HG03045 (cell line): ENCODE measurements around the gene SSC5D.
A peak's percentile ranks its signal among the peaks of the same experiment; 100 is the strongest.

Source experiments
- ATAC-seq: cut with Tn5 transposase; IDR thresholded peaks from one replicate; pipeline ENCODE4 v1.9.1; 2021; ENCODE audit warnings: mild to moderate bottlenecking, moderate library complexity; ENCODE audit not compliant: unreplicated experiment

Gene SSC5D

DNA sequence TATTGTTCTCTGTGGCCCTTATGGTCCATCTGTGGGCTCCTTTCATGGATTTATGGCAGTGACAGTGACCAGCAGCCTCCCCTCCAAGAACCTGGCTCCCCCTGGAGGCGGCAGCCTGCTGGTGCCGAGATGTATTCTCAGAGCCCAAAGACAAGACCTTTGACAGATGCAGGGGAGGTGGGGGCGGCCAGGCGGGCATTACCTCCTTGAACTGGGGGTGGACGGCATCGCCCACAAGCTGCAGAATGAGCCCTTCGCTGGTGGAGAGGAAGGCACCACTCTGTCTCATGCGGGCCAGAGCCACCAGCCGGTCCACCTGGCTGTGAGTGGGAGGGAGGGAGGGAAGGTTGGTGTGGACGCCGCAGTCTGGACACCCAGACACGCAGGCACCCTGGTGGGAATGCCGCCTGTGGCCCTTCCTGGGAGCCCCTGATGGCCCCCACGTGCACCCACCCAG, 33.4 kb upstream of the SSC5D start:
- ATAC-seq = no peak

DNA sequence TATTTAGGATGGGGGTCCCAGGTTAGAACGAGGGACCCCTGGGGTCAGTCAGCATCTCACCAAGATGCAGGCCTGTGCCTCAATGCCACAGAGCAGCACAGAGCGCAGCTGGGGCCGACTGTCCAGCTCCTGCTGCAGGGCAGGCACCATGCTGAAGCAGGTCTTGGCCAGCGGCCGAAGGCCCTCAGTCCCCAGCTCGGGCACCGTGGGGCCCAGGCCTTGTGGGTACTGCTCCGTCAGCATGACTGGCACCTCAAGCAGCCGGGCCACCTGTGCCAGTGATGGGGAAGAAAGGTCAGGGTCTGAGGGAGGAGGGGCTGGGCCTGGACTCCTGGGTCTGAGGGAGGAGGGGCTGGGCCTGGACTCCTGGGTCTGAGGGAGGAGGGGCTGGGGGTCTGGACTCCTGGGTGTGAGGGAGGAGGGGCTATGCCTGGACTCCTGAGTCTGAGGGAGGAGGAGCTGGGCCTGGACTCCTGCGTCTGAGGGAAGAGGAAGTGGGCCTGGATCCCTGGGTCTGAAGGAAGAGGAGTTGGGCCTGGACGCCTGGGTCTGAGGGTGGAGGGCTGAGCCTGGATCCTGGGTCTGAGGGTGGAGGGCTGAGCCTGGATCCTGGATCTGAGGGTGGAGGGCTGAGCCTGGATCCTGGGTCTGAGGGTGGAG, 32.5 kb upstream of the SSC5D start:
- ATAC-seq = no peak

DNA sequence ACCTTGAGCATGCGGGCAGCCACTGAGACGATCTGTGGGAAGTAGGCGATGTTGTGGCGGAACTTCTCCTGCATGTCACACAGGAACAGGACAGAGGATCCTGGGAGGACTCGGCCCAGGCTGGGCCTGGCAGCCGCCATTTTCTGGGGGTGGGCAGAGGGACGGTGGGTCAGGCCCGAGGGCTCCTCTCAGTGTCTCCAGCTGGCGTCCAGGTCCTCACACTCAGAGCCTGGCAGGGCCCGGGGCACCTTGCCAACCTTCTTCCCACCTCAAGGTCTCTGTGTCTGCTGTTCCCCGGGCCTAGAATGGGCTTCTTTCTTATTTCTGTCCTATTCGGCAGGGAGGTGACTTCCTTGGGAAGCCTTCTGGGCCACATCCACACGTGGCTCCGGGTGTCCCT, 31.9 kb upstream of the SSC5D start:
- ATAC-seq = no peak

DNA sequence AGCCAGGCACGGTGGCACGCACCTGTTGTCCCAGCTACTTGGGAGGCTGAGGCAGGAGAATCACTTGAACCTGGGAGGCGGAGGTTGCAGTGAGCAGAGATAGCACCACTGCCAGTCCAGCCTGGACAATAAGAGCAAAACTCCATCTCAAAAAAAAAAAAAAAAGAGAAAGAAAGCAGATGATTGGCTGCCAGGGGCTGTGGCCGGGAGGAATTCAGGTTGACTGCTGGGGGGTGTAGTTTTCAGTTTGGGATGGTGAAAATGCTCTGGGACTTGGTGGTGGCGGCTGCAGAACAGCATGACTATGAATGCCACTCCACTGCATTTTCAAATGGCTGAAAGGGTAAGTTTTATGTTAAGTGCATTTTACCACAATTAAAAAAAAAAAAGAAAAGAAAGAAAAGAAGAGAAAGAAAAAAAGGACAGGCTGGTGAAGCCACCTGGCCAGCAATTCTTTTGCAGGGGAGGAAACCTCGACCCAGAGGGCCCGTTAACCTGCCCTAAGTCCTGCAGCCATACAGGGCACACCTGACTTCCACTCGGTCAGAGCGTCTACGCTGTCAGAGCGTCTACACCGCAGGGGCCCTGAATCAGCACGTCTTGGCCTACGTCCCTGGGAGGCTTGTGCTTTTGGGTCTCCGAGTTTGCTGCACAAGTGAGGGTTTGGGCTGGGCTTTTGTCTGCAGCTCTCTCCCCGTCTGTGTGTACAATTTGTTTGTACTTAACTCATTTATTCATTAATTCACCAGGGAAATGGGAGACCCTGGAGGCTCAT, 30.4 kb upstream of the SSC5D start:
- ATAC-seq = no peak

DNA sequence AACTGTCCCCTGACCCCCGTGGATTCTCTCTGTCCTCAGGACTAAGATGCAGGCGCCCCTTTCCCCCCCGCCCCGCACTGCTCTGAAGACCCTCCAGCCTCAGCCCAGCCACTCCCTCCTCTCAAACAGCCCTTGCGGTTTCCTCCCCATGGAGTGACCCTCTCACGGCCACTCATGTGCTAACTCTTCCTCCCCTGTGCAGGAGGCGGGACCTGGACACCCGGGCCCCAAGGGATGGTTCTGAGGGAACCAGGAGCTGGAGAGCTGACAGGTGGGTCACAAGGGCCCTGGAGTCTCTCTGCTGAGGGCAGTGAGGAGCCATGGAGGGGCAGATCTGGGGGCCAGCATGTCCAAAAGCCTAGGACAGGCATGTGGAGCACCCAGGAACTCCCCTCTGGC, 28.7 kb upstream of the SSC5D start:
- no peak for ATAC-seq

DNA sequence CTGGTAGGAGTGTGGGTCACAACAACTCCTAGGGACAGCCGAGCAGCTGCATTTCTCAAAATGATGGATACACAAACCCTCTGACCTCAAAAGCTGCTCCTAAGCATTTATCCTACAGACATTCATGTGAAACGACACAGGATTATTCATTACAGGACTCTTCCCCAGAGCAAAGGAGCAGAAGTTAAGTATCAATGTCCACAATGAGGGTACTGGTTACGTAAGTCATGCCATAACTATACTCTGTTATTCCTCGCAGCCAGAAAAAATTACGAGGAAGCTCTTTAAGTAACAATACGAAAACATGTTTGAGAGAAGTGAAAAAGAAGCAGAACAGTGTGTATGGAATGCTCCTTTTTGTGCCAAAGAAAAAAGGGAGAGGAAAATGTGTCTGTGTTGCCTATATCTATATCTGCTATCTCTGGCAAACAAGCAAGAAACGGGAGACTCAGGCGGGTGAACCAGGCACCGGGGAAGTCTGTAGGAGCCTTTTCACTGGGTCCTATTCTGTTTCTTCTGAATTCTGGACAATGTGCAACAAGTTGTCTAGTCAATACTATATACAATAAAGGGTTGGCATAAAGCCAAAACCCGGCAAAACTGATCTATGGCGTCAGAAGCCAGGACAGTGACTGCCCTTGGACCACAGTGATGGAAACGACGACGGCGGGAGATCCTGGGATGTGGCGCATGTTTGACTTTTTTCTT, 28.1 kb upstream of the SSC5D start:
- no peak for ATAC-seq

DNA sequence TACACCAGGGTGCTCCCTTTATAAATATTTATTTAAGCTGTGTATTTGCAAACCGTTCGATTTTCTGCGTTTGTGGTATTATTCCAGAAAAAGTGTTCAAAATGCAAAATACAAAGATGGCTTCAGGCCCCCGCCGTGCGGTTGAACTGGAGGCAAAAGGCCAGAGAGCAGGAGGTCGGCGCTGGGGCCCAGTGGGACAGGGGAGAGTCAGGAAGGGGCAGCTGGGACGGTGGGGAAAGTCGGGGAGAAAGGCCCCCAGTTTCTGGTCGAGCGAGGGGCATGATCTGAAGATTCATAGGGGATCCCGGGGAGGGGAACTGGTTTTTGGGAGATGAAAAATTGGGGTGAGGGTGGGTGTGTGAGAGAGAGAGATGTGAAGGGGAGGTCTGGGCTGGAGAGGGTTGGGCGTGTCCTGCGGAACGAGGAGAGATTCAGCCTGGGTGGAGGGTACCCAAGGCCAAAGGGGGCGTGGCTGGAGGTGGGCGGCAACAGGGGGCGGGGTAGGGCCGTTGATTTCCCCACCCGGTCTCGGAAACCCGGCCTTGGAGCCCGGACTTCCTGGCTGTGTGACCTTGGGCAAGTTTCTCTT, 27.5 kb upstream of the SSC5D start:
- no peak for ATAC-seq

DNA sequence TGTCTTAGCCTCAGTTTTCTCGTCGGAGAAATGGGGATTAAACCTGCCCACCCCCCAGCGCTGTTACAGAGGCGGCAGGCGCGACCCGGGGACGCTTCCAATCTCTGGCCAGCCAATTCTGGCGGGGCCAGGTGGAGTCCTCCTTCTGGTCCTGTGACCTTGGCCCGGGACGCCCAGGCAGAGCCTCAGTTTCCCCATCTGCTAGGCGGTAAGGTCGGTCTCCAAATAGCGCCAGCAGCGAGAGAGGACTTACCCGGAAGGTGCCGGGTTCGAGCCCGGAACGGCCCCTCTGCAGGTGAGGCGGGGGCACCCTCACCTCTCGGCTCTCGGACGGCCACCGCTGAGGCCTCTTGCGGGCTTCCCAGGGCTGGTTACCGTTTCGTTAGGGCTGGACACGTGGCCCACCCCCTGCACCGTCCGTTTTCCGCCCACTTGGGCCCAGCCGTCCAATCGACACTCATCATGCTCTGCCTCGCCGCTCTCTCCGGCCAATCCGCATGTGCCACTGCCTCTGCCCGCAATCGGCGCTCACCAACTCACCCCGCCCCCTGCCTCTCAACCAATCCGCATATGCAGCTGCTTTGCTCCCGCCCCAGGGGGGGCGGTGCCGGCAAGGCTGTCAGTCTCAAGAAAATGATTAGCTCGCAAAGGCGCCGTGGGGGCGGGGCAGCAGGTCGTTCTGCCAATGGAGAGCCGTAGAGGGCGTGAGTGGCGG, 26.8 kb upstream of the SSC5D start, which contains the start of gene ISOC2:
Gene ISOC2 (minus strand): TSS at position 384 of the 715 bp plus-strand sequence. CDS start 5,156 bp downstream, outside the sequence.
- ATAC-seq = peak; percentile 94

DNA sequence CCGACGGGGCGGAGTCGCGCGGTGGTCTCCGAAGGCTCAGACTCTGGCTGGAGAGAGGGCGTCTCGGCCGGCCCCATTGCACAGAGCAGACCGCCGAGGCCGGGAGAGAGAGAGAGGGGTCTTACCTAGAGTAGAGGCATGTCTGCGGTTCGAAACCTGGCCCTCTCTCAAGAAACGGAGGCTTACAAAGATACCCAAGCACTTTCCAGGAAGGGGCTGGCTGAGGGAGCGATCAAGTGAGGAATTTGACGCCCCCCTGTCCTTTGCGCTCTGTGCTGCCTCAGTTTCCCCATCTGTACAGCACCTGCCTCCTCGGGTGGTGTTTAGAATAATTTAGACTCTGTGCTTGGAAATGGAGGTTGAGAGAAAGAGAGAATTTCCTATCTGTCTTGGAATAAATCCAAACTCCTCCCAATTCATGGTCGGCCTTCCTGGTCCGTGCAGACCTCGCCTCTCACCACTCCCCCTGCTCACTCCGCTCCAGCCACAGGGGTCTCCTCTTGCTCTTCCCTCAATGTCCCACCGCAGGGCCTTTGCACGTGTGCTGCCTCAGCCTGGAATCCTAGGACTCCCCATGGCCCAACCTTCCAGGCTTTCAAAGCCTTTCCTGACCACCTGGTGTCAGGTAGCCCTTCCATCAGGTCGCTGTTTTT, 26.1 kb upstream of the SSC5D start:
- ATAC-seq = no peak

DNA sequence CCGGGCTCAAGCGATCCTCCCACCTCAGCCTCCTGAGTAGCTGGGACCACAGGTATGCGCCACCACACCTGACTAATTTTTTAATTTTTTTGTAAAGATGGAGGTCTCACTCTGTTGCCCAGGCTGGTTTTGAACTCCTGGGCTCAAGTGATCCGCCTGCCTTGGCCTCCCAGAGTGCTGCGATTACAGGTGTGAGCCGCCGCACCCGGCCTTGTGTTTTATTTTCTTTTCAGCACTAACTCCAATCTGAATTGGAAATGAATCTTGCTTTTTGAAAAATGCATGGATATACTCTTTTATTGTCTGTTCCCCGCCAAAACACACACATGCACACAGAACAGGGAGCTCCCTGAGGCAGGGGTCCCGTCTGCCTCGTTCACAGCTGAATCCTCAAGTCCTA, 25.5 kb upstream of the SSC5D start:
- ATAC-seq = no peak

DNA sequence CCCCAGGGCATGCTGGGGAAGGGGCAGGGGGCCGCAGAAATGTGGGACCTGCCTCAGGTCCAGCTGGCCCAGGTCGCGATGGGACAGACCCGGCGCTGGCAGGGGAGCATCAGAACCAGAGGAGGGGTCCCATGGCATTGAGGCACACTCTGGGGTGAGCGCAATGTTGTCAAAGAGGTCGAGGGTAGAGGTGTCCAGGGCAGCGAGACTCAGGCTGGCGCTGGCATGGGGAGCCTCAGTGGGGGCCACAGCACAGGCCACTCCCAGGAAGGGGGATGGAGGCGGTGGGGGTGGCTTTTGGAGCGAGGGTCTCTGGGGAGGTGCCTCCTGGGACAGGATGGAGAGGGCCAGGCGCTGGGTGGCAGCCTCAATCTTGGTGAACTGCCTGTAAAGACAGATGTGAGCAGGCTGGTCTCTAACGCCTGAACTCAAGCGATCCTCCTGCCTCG, 24.6 kb upstream of the SSC5D start:
- no peak for ATAC-seq

DNA sequence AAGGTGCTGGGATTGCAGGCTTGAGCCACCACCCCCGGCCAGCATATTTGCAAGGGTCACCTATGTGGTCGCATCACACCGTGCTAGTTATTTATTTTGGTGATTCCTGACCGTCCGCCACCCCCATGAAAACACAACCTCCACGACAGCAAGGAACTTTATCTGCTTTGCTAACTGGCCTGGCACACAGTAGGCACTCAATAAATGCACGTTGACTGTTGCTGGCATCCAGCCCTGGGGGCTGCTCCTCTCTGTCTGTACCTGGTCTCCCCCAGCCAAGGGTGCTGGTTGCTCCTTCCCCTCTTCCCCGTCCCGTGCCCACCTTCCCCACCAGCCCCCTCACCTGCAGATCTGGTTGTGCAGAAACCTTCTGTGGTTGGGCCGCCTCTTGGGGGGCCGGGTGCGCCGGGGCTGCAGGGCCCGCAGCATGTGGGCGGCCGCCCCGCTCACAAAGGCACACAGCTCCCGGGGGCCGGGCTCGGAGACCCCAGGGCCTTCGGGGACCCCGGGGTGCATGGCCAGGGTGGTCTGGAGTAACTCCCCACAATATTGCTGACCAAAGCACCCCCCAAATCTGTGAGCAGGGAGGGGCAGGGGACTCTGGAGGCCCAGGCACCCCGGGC, 24.1 kb upstream of the SSC5D start:
- ATAC-seq = no peak

DNA sequence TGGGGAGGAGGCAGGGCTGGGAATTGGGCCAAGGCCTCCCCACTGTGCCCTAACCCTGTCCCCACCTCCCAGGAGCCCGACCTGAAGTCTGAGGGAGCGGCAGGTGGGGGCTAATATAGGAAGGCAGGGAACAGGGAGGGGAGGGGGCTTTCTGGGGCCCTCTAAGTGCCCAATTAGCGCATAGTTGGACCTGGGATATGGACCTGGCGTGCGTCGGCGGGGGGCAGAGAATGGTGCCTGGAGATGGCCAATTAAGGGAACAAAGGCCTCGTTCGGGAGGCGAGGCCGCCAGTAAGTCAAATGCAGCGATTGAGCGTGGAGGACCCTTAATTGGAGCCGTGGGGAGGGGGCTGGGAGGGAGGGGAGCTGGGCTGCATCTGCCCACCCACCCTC, 23.6 kb upstream of the SSC5D start, which contains the start of gene C19orf85:
Gene C19orf85 (minus strand): TSS at position 90 of the 393 bp plus-strand sequence. CDS start 197 bp downstream, outside the sequence.
- ATAC-seq = no peak

DNA sequence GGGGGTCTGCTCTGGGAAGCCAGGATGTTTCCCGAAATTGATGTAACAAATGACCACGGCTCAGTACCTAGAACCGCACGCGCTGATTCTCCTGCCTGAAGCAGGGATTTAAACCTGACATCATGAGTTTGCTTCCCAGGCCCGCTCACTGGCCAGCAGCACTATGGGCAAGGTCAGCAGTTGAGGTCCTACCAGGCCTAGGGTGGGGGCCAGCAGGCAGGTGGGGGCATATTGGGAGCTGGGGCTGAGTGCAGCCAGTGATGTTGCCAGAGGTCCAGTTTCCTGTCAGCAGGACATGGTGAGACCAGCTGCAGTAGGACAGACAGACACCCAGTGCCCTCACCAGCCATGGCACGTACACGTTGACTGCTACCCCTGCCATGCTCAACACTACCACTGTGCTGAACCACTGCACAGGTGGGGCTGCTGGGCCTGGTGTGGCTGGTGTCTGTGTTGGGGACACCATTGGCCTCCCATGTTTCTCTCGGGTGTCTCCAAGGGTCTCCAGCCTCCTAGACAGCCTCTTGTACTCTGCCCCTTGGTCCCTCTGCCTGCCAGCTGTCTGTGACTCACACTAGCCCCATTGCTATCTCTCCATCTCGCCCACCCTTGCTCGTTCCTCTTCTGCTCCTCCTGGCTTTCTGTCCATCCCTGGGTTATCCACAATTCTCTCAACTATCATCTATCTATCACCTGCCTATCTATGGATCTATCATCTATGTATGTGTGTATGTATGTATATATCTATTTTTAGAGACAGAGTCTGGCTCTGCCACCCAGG, 22.6 kb upstream of the SSC5D start:
- no peak for ATAC-seq

DNA sequence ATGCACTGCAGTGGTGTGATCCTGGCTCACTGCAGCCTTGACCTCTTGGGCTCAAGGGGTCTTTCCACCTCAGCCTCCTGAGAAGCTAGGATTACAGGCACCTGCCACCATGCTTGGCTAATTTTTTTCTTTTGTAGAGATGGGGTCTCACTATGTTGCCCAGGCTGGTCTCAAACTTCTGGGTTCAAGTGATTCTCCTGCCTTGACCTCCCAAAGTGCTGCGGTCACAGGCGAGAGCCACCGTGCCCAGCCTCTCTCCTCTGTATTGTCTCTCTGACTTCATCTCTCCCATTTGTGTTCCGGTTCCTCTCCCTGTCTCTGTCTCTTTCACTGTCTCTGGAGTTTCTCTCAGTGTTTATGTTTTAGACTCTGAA, 22.0 kb upstream of the SSC5D start:
- ATAC-seq = no peak

DNA sequence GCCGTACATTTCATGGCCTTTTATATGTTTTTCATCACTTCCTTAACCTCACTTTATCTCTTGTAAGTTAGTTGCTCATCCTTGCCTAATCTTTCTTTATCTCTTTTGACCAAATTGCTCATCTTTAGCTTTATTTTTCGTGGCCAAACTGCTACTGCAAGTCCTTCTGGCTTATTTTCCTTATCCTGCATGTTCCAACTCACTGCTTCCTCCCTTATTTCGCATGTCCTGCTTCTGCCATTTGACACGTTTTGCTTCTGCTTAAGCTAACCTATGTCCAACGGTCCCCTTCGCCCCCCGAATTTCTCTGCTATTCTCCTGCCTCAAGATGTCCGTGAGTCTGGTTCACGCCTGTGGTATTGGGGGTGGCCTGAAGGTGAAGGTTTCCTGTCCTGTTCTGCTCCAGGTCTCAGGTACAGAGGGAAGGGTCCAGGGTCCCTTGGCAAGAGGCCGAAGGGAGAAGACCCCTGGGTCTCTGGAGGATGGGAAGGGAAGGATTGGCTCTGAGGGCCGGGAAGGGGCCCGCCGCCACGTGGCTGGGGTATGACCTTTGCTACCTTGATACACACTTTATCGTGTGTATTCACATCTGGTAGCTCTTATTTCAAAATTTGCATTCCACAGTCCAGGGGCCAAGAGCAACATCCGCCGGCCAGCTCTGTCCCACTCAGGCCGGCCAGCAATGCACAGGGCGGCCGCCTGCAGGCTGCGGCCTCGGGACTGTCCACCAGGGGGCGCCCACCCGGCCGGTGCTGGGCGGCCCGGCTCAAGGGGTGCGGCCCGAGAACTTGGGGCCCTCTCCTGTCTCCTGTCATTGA, 20.8 kb upstream of the SSC5D start:
- peak; percentile 66 for ATAC-seq

DNA sequence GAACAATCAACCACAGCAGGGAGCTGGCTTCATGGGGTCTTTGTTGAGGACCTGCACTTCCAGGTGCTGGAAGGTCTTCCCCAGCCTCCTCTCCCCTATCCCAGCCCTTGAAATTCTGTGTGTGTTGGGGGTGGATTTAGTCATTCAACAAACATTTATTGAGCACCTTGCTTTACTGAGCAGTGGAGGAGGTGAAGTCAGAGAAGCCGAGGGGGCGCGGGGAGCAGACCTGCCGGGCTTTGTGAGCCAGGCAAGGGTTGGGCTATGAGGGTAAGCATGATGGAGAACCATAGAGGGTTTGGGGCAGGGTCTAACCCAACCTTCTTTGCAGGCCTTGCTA, 20.2 kb upstream of the SSC5D start:
- no peak for ATAC-seq

DNA sequence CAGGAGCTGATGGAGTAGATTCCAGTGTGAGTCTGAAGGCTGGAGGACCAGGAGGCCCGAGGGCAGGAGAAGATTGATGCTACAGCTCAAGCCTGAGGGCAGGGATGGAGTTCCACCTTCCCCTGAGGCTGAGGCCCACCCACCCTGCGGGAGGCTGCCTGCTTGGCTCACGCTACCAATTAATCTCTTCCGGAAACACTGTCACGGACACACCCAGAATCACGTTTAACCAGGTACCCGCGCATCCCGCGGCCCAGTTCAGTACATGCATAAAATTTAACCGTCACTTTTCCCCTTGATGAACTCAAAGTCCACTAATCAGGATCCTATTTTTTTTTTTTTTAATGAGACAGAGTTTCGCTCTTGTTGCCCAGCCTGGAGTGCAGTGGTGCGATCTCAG, 17.0 kb upstream of the SSC5D start:
- ATAC-seq = no peak
